ENCODE results near the gene GNGT1.

The GNGT1 gene
- 0 reads per million in 2 experiments for total RNA-seq

DNA sequence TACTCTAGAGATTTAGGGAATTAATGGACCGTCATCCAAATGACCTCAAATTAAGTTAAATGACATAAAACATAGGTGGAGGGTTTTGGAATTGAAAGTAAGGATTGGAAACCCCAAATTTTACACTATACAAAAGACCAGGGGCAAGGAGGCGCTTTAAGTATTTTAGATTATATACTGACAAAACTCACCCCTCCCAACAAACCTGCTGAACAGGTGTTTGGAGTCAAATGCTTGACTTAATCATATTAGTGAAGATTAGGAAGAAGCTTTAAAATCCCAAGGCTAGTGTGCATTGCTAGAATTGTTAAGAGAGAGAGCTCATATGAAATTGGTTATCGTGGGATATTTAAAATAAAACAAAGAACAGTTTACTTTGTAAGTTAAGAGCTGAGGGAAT lies at the start of gene GNGT1:
GNGT1 (plus strand) TSS at position 301 of the 400 bp plus-strand sequence. CDS start 180 bp downstream, outside the sequence.
- no peak for DNase-seq (ENCODE audit: low read depth)

GRCh38 chr7:93858857-93859256 lies 47.5 kb upstream of the GNGT1 start:
- no peak for DNase-seq (ENCODE audit: low read depth)

GRCh38 chr7:93860261-93860660 lies 46.1 kb upstream of the GNGT1 start:
- no peak for DNase-seq (ENCODE audit: low read depth)

DNA sequence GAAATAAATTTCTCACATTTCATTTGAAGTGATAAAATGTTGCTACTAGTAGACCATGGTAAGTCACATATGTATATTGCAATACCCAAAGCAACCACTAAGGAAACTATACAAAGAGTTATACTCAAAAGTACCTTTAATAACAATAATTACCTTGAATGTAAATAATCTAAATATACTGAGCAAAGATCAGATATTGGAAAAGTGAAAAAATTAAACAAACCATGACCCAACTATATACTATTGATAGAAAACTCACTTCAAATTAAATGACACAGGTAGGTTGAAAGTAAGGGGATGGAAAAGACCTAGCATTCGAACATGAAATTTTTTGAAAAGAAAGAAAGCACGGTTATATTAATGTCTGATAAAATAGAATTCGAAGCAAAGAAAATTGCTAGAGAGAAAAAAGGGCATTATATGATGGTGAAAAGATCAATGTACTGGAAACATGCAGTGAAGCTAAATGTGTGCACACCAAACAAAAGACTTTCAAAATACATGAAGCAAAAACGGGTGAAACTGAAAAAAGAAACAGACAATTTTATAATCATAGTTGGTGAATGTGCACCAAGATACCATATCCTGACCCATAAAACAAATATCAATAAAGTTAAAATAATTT lies 44.9 kb upstream of the GNGT1 start:
- DNase-seq (ENCODE audit: low read depth): no peak

DNA sequence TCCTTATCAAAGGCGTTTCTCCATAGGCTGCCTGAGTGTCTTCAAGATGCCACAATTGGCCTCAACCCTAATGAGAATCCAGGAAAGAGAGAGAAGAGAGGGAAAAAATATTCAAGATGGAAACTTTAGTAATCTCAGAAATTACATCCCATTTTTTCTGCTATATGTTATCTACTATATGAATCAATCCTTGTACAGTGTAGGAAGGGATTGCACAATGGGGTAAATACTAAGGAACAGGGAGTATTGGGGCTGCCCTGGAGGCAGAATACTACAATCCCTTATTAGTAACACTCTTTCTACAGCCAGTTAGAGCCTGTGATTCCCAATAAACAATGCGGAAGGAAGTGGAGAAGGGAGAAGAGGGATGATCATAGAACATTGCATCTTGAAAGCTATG lies 43.7 kb upstream of the GNGT1 start:
- DNase-seq (ENCODE audit: low read depth): no peak

DNA sequence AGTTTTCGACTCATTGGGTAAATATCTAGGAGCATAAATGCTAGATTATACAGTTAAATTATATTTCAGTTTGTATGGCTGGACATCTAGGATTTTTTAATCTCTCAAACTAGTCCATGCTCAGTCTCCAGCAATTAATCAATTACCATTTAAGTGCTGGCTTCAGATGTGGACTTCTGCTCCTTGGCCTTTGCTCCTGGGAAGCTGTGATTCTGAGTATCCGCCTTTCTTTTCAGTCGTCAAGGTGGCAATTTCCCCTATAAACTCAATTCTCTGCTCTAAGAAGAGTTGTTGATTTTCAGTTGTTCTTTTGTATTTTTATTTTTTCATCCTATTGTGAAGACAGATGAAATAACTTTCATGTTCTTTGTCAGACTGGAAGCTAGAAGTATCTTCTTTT lies 39.5 kb upstream of the GNGT1 start:
- no peak for DNase-seq (ENCODE audit: low read depth)

- DNase-seq (ENCODE audit: low read depth): no peak
These were observed 32.3 kb upstream of the GNGT1 start for GRCh38 chr7:93873998-93874574.

DNA sequence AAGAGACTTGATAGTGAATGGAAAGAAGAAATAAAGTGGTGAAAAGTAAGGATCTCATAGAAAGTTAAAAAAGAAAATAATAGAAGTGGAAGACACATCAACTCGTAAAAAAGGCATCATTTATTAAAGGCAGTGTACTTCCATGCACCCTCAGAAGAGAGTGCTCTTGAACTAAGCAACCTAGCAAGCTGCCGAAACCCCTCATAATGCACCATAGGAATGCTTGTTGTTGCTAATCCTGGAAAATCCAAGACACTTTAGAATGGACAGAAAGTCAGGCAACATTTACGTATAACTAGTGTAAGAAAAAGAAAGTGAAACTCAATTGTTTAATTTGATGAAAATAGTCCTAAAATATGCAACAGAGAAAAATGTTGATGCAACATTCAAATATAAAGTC lies 28.6 kb upstream of the GNGT1 start:
- no peak for DNase-seq (ENCODE audit: low read depth)

GRCh38 chr7:93879356-93879755 lies 27.0 kb upstream of the GNGT1 start:
- DNase-seq (ENCODE audit: low read depth): no peak

GRCh38 chr7:93882468-93882867 lies 23.9 kb upstream of the GNGT1 start:
- no peak for DNase-seq (ENCODE audit: low read depth)

DNA sequence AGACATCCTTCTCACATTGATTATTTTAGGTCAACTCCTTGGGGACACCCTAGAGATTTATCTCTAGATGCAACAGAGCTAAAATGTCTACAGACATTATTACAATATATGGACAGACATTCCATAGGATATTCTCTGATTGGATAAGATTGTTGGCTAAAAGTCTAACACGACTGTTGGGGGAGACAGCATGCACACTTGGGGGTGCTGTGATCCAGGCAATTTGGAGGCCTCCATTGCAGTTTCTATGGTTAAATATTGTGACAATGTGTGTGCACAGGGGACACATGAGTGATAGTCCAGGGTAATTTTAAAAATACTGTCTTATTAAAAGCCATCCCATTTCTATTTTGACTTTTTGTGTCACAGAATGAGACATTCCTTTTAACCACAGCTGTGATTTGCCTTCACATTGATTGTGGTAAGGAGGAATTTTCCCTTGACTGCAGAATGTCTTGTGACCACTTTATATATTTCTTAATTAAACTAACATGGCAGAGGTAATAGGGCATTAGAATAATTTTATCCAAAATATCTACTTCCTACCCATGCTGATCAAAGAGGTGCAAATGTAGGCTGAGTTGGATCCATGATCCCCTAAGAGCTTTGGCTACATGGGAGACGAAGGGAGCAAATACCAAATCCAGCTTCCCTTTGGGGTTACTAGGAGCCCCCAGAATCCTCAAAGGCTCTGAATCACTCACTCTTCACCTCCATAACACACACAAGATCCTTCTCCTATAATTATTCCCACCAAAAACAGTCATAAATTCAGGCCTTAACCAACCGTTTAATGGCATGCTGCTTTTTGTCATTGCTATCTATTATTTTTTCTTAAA lies 23.1 kb upstream of the GNGT1 start:
- DNase-seq (ENCODE audit: low read depth): no peak

DNA sequence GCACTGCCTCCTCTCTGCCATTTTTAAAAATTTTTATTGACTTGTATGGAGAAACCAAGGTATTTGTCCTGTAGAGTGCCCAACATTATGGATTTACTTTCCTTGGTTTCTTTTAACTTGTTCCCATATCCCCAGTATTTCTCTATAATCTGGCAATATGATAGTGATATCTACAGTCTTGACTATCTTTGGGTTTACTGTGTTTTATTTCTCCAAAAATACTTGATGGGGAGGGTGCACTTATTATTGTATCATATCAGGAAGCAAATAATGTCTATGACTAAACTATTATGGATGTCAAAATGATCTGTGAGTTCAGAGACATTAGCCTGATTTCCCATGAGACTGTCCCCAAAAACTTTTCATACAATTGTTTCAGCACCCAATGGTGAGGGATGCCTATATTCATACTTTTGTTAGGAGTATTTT lies 22.4 kb upstream of the GNGT1 start:
- DNase-seq (ENCODE audit: low read depth): no peak

DNA sequence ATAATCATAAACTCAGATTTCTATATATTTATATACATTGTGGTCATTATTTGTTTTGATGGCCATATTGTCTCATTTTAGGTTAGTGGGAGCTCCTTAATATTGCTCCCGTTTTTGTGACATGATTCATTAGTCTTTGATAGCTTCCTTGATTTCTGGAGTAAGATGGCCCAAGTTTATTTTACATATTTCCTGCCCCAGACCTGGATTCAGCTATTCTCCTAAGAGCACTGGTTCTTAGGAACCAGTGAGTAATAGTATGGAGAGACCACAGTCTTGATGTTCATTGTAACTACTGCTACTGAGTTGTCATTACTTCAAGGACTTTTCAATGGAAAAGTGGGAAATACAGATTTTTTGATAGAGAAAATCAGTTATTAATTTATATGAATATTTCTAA lies 21.8 kb upstream of the GNGT1 start:
- DNase-seq (ENCODE audit: low read depth): no peak

- no peak for DNase-seq (ENCODE audit: low read depth)
These were observed 17.1 kb upstream of the GNGT1 start for GRCh38 chr7:93889261-93889660.

GRCh38 chr7:93890041-93890463 lies 16.3 kb upstream of the GNGT1 start:
- no peak for DNase-seq (ENCODE audit: low read depth)

GRCh38 chr7:93890464-93891068 lies 15.8 kb upstream of the GNGT1 start, which contains the start of gene TFPI2:
TSS of gene TFPI2 (minus strand) at chr7:93890753. CDS start at chr7:93890678, 75 bp downstream.
- DNase-seq (ENCODE audit: low read depth): no peak

GRCh38 chr7:93894426-93894825 lies 11.9 kb upstream of the GNGT1 start:
- no peak for DNase-seq (ENCODE audit: low read depth)

DNA sequence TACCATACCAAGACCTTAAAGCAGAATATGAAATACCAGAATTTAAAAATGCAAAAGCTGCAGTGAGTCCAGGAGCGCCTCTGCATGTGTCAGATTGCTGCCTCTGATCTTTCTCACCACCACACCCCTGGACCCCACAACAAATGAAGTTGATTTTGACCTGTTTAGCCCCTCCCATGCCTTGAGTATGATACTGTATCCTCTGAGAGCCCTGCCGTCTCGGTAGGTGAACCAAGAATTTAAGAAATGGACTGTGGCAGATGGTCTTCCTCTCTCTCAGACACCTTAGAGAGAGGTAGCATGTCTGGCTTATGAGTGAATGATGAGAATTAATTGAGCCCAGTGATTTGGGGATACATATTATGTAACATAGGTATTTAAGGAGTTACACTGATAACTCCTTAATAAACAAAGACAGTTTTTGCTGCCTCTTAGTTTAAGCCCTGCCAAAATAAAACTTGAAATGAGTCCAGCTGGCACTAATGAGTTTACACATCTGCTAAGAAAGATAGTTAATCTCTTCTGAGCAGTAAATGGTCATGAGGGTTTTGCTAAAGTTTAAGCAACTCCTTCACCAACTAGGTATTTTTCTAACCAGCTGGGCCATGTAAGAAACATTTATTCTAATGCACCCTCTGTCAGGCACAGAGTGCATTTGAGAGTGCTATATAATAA lies 11.3 kb upstream of the GNGT1 start:
- no peak for DNase-seq (ENCODE audit: low read depth)

DNA sequence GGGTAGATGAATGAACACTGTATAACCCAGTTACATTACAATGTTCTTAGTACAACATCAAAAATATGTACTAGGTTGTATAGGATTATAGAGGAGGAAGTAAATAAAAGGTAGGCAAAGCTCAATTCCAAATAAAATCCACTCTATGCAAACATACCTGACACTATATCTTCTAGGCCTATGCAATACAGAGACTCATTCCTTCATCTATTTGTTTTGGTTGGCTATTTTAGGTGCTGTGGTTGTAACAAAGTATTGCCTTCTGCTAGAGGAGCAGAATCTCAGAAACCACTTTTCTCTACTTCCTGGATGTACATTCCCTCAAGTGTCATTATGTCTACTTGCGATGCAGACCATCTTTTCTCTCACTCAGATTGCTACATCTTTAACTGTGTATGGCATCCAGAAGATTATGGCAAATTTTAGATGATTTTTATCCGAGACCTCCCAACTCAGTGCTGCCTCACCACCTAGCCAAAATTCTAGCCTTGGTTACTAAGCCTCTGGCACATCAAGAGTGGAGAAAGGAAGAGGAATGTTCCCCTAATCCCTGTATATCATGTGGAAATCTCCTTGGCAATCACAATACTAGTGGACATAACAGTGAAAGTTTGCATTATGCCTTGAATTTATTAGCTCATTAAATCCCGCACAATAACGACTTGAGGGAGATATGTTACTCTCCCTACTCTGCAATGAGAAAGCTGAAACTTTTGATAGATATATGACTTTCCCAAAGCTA lies 10.3 kb upstream of the GNGT1 start:
- DNase-seq (ENCODE audit: low read depth): no peak

DNA sequence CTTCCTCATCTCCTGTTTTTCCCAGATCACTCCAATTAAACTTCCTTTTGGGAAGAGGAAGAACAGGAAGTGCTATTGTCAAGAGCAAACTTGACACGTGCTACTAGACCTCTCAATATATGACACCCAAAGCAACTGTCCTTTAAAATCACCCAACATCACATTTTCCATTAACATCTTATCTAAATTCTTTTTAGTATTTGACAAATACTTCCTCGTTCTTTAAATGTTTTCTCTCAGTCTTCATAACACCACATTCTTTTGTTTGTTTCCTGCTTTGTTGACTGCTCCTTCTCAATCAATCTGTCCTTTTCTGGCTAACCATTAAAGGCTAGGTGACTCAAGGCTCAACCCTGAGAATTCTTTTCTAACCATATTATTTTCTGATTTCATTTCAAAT lies 8.7 kb upstream of the GNGT1 start:
- DNase-seq (ENCODE audit: low read depth): no peak

DNA sequence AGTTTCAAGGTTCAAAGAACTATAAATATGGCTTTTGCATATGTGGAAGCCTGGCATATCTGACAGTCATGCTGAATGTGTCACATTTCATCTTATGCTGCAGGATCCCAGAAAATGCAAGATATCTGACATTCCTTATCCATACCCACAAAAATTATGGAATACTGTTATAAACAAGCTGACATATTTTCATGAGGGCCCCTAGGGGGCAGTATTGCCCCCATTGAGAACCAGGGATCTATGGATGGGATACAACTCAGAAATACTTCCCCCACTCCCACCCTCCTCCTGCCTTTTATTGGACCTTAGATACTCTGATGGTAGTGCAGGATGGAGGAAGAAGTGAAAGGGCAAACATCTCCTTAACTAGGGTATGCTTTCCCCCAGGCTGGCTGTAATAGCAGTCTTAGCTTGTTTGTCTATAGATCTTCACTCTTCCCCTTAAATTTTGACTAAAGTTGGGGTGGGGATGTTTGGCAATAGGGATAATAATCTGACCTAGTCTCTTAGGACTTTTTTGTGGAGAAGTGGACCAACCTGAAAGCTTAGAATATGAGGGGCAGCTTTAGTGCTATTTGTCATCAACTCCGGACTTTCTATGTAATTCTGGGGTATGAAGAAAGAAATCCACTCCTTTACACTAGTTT lies 3.5 kb upstream of the GNGT1 start:
- DNase-seq (ENCODE audit: low read depth): no peak
